GM21381 (cell line): ENCODE measurements around the gene NPEPL1.
"Not testable (repeated sequence)": the region's sequence is repeated elsewhere in the genome, so short reads cannot be mapped to it uniquely, and the experiment has no call there.

Source experiments
- ATAC-seq: cut with Tn5 transposase; IDR thresholded peaks from one replicate; pipeline ENCODE4 v1.9.1; 2021; ENCODE audit warnings: mild to moderate bottlenecking, moderate library complexity; ENCODE audit not compliant: unreplicated experiment

The NPEPL1 gene

DNA sequence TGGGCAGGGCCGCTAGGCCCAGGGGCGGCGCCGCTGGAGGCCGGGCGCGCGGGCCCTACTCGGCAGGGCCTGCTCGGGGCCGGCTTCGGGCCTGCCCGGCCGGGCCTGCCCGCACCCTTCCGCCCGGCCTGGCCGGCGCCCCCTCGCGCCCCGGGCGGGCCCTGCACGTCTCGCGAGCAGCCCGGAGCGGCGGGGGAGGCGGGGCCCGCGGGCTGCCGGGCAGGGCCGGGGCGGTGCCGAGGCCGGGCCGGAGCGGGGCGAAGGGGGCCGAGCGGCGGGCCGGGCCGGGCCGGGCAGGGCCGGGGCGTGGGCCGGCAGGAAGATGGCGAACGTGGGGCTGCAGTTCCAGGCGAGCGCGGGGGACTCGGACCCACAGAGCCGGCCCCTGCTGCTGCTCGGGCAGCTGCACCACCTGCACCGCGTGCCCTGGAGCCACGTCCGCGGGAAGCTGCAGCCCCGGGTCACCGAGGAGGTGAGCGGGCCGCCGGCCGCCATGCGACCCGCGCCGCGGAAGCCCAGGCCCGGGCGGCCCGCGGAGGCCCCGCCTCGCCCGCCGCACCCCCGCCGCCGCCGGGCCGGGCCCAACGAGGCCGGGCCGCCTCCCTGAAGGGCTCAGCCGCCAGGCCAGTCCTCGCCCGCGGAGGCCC lies at the start of gene NPEPL1:
TSS of gene NPEPL1 (plus strand) at position 222 of the 647 bp plus-strand sequence. CDS start at position 323, 101 bp downstream.
- ATAC-seq: peak; percentile 91

DNA sequence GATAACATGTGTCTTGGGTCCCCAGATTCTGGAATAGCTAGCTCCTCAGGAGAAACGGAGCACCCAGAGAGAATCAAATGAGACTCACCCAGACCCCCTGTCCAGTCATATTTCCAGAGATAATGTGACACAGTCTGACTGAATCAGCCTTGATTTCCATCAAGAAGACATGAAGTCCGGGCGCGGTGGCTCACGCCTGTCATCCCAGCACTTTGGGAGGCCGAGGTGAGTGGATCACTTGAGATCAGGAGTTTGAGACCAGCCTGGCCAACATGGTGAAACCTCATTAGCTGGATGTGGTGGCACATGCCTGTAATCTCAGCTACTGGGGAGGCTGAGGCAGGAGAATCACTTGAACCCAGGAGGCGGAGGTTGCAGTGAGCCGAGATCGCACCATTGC lies 49.7 kb upstream of the NPEPL1 start:
- not testable (repeated sequence) for ATAC-seq

GRCh38 chr20:58645412-58645968 lies 47.1 kb upstream of the NPEPL1 start:
- no peak for ATAC-seq

DNA sequence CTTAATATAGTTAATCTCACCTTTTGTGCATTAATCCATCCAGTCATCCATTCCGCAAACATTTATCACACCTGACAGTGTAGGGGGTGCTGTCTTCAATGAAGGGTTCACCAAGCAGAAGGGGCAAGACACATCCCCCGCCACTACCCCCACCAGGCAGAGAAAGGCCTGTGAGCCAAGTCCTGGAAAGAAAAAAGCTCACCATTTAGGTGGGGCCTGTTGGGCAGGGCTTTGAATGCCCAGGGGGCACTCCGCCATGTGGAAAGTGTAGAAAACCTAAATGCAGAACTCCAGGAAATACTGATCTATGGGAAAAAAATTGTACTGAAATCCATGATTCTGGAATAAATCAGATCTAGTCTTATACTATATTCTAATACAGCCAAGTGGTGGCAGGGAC lies 46.3 kb upstream of the NPEPL1 start:
- no peak for ATAC-seq

DNA sequence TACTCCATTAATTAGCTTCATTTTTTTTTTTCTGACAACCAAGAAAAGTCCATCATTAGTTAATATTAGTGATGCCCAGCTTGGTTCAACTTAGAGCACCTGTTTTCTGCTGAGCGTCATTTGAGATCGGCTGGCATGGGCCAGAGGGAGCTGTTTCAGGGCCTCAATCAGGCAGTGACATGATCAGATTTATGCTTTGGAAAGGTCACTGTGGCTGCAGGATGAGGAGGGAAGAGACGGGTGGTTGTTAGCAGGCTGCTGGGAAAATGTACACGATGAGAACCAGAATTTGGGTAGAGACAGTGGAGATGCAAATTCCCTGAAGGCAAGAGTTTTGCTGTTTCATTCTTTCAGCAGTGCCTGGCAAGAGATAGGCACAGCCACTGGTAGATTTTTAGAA lies 45.9 kb upstream of the NPEPL1 start:
- ATAC-seq: no peak

DNA sequence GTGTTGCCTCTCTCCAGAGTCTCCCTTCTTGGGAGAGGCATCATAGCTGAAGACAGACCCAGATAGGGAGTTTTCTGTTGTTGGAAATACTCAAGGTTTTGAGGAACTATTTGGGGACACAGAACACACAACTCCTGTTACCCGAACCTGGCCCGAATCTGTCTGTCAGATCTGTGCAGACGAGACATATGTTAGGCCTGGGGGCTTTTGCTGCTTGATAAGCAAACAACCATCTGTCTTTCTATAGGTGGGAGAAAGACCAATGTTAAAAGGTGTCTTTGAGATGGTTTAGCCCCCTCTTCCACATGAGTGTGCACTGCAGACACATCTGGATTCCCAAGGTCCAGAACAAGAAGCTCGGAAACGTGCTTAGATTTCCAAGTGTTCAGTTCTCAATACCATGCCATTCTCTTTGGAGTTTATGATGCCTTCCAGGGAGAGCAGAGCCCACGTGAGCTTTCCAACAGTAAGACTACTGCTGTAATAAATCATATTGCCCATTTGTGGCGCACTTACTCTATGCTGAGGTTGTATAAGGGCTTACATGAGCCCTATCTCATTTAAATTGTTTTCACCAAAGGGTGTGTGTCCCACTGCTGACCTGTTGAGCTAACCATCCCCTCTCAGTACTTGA lies 45.3 kb upstream of the NPEPL1 start:
- ATAC-seq: no peak

- no peak for ATAC-seq
Measured at GRCh38 chr20:58647796-58648501, 44.7 kb upstream of the NPEPL1 start.

DNA sequence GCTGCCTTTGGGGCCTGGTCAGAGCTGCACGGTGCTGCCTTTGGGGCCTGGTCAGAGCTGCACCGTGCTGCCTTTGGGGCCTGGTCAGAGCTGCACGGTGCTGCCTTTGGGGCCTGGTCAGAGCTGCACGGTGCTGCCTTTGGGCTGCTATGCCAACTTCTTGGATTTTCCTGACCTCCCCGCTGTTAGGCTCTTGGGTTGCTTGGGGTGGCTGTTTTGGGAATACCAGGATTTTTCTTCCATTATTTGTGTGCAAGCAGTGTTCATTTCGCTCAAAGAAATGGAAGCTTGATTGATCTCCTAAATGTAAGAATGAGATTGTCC lies 44.1 kb upstream of the NPEPL1 start:
- not testable (repeated sequence) for ATAC-seq

DNA sequence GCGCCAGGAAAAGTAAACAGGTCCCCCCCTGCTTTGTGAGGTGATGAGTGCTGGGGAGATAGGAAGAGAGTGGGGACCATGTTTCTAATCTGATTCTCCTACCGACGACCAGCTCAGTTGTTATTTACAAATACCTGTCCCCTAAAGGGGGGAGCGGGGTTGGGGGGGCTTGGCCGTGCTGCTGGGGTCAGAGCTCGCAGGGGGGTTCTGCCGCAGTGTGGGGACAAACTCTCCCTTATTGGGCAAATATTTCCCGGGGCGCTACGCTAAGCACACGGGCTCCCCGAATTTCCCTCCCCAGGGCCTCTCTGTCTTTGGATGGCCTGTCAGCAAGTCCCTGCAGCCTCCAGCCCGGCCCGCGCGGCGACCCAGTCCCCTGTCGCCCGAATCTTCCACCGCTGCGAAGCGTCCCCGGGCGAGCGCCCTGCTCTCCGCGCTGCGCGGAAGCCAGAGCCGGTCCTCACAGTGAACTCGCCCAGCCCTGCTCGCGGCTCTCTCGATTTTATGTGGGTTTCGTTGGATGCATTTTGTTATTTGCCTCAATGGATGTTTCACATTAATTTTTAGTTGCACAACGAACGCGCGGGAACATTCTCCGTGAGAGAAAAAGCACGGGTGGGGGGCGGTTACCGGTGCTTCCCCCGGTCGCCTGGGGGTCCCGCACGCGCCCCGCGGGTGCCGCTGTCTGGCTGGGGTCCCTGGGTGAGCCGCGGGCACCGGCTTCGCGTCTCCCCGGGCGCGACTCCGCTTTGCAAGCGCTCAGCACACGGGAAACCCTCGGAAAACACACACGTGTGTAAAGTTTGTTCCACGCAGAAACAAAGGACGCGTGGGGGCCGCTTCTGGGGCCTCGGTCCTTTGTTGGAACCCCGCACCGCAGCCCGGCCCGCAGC lies 43.1 kb upstream of the NPEPL1 start:
- no peak for ATAC-seq

GRCh38 chr20:58650181-58650775 lies 42.3 kb upstream of the NPEPL1 start:
- ATAC-seq: peak; percentile 7

- ATAC-seq: peak; percentile 65
Measured at GRCh38 chr20:58650776-58651558, 41.6 kb upstream of the NPEPL1 start, which contains the start of gene STX16. TSS of gene STX16 (plus strand) at chr20:58651283. CDS start at chr20:58652007, 724 bp downstream.

DNA sequence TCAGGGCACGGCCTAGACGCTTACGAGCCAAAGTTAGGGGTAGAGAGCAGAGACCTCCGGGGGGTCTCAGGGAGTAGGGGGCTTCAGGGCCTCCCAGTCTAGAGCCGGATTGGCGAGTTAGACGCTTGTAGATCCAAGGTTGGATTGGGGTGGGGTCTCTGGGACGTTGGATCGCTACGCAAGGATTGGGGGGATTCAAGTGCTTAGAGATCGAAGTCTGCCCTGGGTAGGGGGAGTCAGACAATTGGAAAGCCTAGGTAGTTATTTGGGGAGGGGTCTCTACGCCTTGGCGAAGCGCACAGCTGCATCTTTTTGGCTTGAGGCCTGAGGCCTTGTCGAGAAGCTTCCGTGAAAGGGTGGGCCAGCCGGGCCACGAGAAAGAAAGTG lies 41.0 kb upstream of the NPEPL1 start:
- no peak for ATAC-seq

DNA sequence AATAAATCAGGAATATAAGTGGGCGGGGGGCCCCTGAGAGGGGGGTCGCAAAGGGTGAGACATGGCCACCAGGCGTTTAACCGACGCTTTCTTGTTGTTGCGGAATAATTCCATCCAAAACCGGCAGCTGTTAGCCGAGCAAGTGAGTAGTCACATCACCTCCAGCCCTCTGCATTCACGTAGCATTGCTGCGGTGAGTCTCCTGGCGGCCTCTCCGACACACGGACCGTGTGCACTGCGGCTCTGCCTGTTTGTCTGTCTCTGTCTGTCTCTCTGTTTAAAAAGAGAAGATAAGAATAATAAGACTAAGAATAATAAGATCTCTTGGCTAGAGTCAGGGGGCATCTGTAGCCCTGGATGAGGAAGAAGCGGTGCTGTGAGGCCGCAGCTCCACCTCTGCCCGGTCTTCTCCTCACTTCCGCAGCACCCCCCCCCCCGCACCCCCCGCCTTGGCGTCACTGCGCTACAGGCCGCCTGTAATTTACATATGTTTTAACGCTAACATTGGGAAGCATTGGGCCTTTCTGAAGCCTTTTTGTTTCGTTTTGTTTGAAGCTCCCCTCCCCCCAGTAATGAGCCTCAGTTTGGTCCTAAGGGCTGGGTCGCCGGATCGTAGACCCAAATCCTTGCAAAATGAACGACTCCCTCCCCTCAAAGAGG lies 40.5 kb upstream of the NPEPL1 start:
- peak; percentile 40 for ATAC-seq

- ATAC-seq: peak; percentile 1
Measured at GRCh38 chr20:58652606-58653294, 39.9 kb upstream of the NPEPL1 start.

DNA sequence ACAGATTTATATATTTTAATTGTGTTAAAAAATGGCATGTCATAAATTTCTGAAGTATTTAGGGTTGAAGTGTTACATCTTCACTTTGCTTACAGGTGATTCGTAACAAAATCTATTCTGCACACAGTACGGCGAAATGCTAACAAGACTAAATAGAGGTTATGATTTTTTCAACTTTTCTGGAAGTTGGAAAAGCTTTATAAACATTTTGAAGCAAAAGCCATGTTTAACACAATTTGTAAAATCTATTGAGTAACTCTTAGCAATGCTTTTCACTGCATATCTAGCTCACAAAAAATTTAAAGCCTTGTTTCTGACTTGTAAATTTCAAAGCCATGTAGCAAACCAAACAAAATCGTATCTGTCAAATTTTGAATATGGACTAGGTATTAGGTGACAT lies 38.3 kb upstream of the NPEPL1 start:
- no peak for ATAC-seq

- no peak for ATAC-seq
Measured at GRCh38 chr20:58655328-58656107, 37.1 kb upstream of the NPEPL1 start.

GRCh38 chr20:58656831-58657230 lies 35.8 kb upstream of the NPEPL1 start:
- no peak for ATAC-seq

DNA sequence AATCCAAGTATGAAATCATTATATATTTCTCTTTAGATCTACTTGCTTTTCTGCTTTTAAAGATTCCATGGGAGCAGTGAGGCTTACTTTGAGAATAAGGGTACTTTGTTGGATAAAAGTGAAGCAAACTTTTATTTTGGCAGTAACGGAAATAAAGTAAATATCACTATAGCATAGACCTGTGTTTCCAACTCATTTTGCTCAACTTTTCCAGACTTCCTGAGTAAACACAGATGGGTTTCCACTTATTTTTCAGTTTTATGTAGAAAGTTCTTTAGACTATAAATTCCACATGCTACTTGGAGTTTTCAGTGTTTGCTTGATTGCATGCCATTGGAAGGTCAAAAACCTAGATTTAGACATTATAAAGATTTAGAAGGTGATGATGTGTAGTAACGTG lies 35.3 kb upstream of the NPEPL1 start:
- ATAC-seq: no peak
